Thyroid gland (tissue), 4 donors: ENCODE data around the gene PTK7.

Experiments used
- CTCF ChIP-seq, 6 experiments: fragments of 200-600 bp in 3 of 6; fragments of 450-650 bp in 3 of 6; sonication (generic) in 3 of 6; IDR thresholded peaks; one replicate each; pipeline ENCODE4 v1.5.1; 2016 to 2019; ENCODE audit warnings: antibody characterized with exemption in 6 of 6, mild to moderate bottlenecking in 2 of 6, inconsistent platforms in 1 of 6, moderate library complexity in 1 of 6
- POLR2A ChIP-seq, 2 donors: fragments of 450-650 bp; IDR thresholded peaks; one replicate each; pipeline ENCODE4 v1.6.1; 2017; ENCODE audit warnings: antibody characterized with exemption in 2 of 2, mild to moderate bottlenecking in 2 of 2, moderate library complexity in 1 of 2

- TF ChIP-seq POLR2A (IDR thresholded peaks at IDR 0.05) (no peak), CTCF (IDR thresholded peaks at IDR 0.05) (no peak)
These were observed 4.9 kb downstream of the PTK7 start for GRCh38 chr6:43081043-43081442.
